ENCODE measurements around the gene ELFN2. TPM values are rescaled to one million over a fixed set of nuclear protein-coding genes. Genes with fewer than 3 reads are reported as not detected.
"Not testable (repeated sequence)": the region's sequence is repeated elsewhere in the genome, so short reads cannot be mapped to it uniquely, and the experiment has no call there.

ELFN2 gene
- total RNA-seq, 1 donor = under 0.01 TPM

GRCh38 chr22:37330200-37331033 lies 96.9 kb downstream of the ELFN2 start:
- Histone ChIP-seq H3K4me1 (ENCODE audit: insufficient read depth, low read length) (peaks cover 31% of the 10 kb centered on the region), H2AFZ (ENCODE audit: low read length) (no peak overlapping the region), H3K27me3 (ENCODE audit: insufficient read depth, low read length) (peaks cover 43% of the 10 kb centered on the region), H3K4me2 (ENCODE audit: insufficient read depth, low read length) (no peak overlapping the region), H3K36me3 (ENCODE audit: insufficient read depth, low read length) (no peaks in the 10 kb centered on the region), H4K20me1 (ENCODE audit: insufficient read depth, low read length) (no peaks in the 10 kb centered on the region), H3K79me2 (ENCODE audit: insufficient read depth, low read length) (no peaks in the 10 kb centered on the region), H3K9me3 (ENCODE audit: low read depth, low read length) (no peaks in the 10 kb centered on the region), H3K27ac (ENCODE audit: low read depth, low read length) (peak overlapping the region; percentile 12), H3K4me3 (ENCODE audit: insufficient read depth, low read length) (no peak overlapping the region)
- peak; percentile 98 for DNase-seq (ENCODE audit: insufficient read length, low spot score, missing footprints)
- TF ChIP-seq CTCF (IDR thresholded peaks at IDR 0.05; ENCODE audit: extremely low read depth, low read depth, low read length) = peak; percentile 20

- DNase-seq (ENCODE audit: insufficient read length, low spot score, missing footprints) = peak; percentile 87
- Histone ChIP-seq H3K4me3 (ENCODE audit: insufficient read depth, low read length) (no peak overlapping the region), H2AFZ (ENCODE audit: low read length) (no peak overlapping the region), H3K79me2 (ENCODE audit: insufficient read depth, low read length) (no peaks in the 10 kb centered on the region), H3K27me3 (ENCODE audit: insufficient read depth, low read length) (peaks cover 41% of the 10 kb centered on the region), H4K20me1 (ENCODE audit: insufficient read depth, low read length) (no peaks in the 10 kb centered on the region), H3K4me1 (ENCODE audit: insufficient read depth, low read length) (peaks cover 24% of the 10 kb centered on the region), H3K27ac (ENCODE audit: low read depth, low read length) (peak overlapping the region; percentile 12), H3K36me3 (ENCODE audit: insufficient read depth, low read length) (no peaks in the 10 kb centered on the region), H3K4me2 (ENCODE audit: insufficient read depth, low read length) (no peak overlapping the region), H3K9me3 (ENCODE audit: low read depth, low read length) (no peaks in the 10 kb centered on the region)
- no peak for TF ChIP-seq CTCF (IDR thresholded peaks at IDR 0.05; ENCODE audit: extremely low read depth, low read depth, low read length)
Measured at GRCh38 chr22:37329238-37330140, 97.8 kb downstream of the ELFN2 start.

- H4K20me1 ChIP-seq (ENCODE audit: insufficient read depth, low read length); H3K4me2 ChIP-seq (ENCODE audit: insufficient read depth, low read length); H3K79me2 ChIP-seq (ENCODE audit: insufficient read depth, low read length); H3K36me3 ChIP-seq (ENCODE audit: insufficient read depth, low read length); H3K9me3 ChIP-seq (ENCODE audit: low read depth, low read length); H3K4me3 ChIP-seq (ENCODE audit: insufficient read depth, low read length): not testable (repeated sequence)
- Histone ChIP-seq H2AFZ (ENCODE audit: low read length) (peak overlapping the region; percentile 29), H3K4me1 (ENCODE audit: insufficient read depth, low read length) (peaks cover 24% of the 10 kb centered on the region), H3K27me3 (ENCODE audit: insufficient read depth, low read length) (peaks cover 41% of the 10 kb centered on the region), H3K27ac (ENCODE audit: low read depth, low read length) (peak overlapping the region; percentile 63)
- DNase-seq (ENCODE audit: insufficient read length, low spot score, missing footprints) = peak; percentile 85
Measured at GRCh38 chr22:37328538-37329237, 98.6 kb downstream of the ELFN2 start.

- Histone ChIP-seq H3K27ac (ENCODE audit: low read depth, low read length) (peak overlapping the region; percentile 63), H4K20me1 (ENCODE audit: insufficient read depth, low read length) (no peaks in the 10 kb centered on the region), H3K4me3 (ENCODE audit: insufficient read depth, low read length) (no peak overlapping the region), H3K9me3 (ENCODE audit: low read depth, low read length) (no peaks in the 10 kb centered on the region), H3K4me2 (ENCODE audit: insufficient read depth, low read length) (no peak overlapping the region), H3K27me3 (ENCODE audit: insufficient read depth, low read length) (peaks cover 42% of the 10 kb centered on the region), H3K4me1 (ENCODE audit: insufficient read depth, low read length) (peaks cover 24% of the 10 kb centered on the region), H3K36me3 (ENCODE audit: insufficient read depth, low read length) (no peaks in the 10 kb centered on the region), H2AFZ (ENCODE audit: low read length) (no peak overlapping the region), H3K79me2 (ENCODE audit: insufficient read depth, low read length) (no peaks in the 10 kb centered on the region)
- no peak for TF ChIP-seq CTCF (IDR thresholded peaks at IDR 0.05; ENCODE audit: extremely low read depth, low read depth, low read length)
- peak; percentile 96 for DNase-seq (ENCODE audit: insufficient read length, low spot score, missing footprints)
Measured at GRCh38 chr22:37328017-37328416, 99.3 kb downstream of the ELFN2 start.
